GM12878 (cell line): Measurements from ENCODE around the gene LASP1. TPM values are rescaled to one million over a fixed set of nuclear protein-coding genes. Genes with fewer than 3 reads are reported as not detected.

Experiments used
- ATAC-seq: fragments of 200-7000 bp; cut with Tn5 transposase; 3 replicates; pipeline ENCODE4 v1.9.1; 2020; ENCODE audit warnings: mild to moderate bottlenecking, moderate library complexity
- BruUV-seq: library from RNA; stranded (reverse); fragments of 400-500 nt; replicated peaks from 2 replicates; lab custom pipeline; 2021; lab: Mats Ljungman, UMichigan
- CTCF ChIA-PET: fragments of 300-600 bp; sonication (Branson Sonifier 250); formaldehyde crosslinking; extraction: SDS; loops from one replicate; lab custom pipeline; 2021; ENCODE audit warnings: inconsistent platforms; lab: Yijun Ruan, JAX
- POLR2A ChIA-PET: fragments of 350-600 bp; formaldehyde crosslinking; extraction: SDS; loops from one replicate; lab custom pipeline; 2021; ENCODE audit warnings: inconsistent platforms; lab: Charles Lee
- RAD21 ChIA-PET: fragments of 300-600 bp; sonication (Branson Sonifier 250); formaldehyde crosslinking; loops from one replicate; lab custom pipeline; 2023; ENCODE audit warnings: antibody characterized with exemption; ENCODE audit not compliant: unreplicated experiment; lab: Charles Lee
- SMC1A ChIA-PET: fragments of 300-600 bp; sonication (Branson Sonifier 250); formaldehyde crosslinking; loops from one replicate; lab custom pipeline; 2023; ENCODE audit not compliant: unreplicated experiment, uncharacterized antibody; lab: Charles Lee
- DNase-seq: peaks from one replicate; pipeline ENCODE4 v3.0.0-alpha.2; 2011; ENCODE audit warnings: low read depth, low spot score
- FAIRE-seq: peaks from 3 replicates; lab custom pipeline; 2011; peaks lifted over from hg19 to GRCh38; lab: Jason Lieb, UNC
- H2AFZ ChIP-seq: 2 replicates; pipeline ENCODE4 v1.6.0; 2011; ENCODE audit warnings: low read depth, low read length, control low read depth; ENCODE audit not compliant: control insufficient read depth
- H3K27ac ChIP-seq: 2 replicates; pipeline ENCODE4 v1.5.1; 2011; ENCODE audit warnings: control low read depth; ENCODE audit not compliant: control insufficient read depth, insufficient read depth
- H3K27me3 ChIP-seq, 2 experiments: replicated peaks in 1 of 2; 2 replicates each; pipeline versions ENCODE4 v1.6.0 to v1.6.1; 2011; ENCODE audit warnings: low read length in 1 of 2; ENCODE audit not compliant: control insufficient read depth in 2 of 2, insufficient read depth in 2 of 2
- H3K36me3 ChIP-seq, 2 experiments: 2 replicates each; pipeline ENCODE4 v1.5.1; 2011; ENCODE audit warnings: low read length in 1 of 2; ENCODE audit not compliant: control insufficient read depth in 2 of 2, insufficient read depth in 2 of 2
- H3K4me1 ChIP-seq: 2 replicates; pipeline ENCODE4 v1.6.1; 2011; ENCODE audit warnings: mild to moderate bottlenecking, low read length, moderate library complexity, mixed read lengths; ENCODE audit not compliant: control insufficient read depth, insufficient read depth
- H3K4me2 ChIP-seq: 2 replicates; pipeline ENCODE4 v1.6.0; 2011; ENCODE audit warnings: control low read depth; ENCODE audit not compliant: control insufficient read depth, insufficient read depth
- H3K4me3 ChIP-seq: fragments of 200-600 bp; sonication (generic); 2 replicates; pipeline ENCODE4 v1.5.1; 2016
- H3K79me2 ChIP-seq: 2 replicates; pipeline ENCODE4 v1.6.0; 2011; ENCODE audit warnings: low read length; ENCODE audit not compliant: control insufficient read depth, insufficient read depth
- H3K9ac ChIP-seq: 2 replicates; pipeline ENCODE4 v1.8.0; 2011; ENCODE audit warnings: low read length, control low read depth, mixed read lengths; ENCODE audit not compliant: control insufficient read depth, insufficient read depth
- H3K9me3 ChIP-seq: replicated peaks from 3 replicates; pipeline ENCODE4 v1.5.1; 2011; ENCODE audit warnings: mild to moderate bottlenecking, low read length; ENCODE audit not compliant: control insufficient read depth, insufficient read depth
- H4K20me1 ChIP-seq: 2 replicates; pipeline ENCODE4 v1.6.0; 2011; ENCODE audit not compliant: control insufficient read depth, insufficient read depth
- CBFB ChIP-seq: IDR thresholded peaks from 2 replicates; pipeline ENCODE4 v1.6.1; 2016; ENCODE audit warnings: antibody characterized with exemption, low read depth
- CEBPZ ChIP-seq: fragments of 150-350 bp; IDR thresholded peaks from 2 replicates; pipeline ENCODE4 v1.6.1; 2016; ENCODE audit warnings: low read depth, low read length
- CREM ChIP-seq: IDR thresholded peaks from 2 replicates; pipeline ENCODE4 v1.6.1; 2014; ENCODE audit warnings: antibody characterized with exemption, low read depth
- FOXM1 ChIP-seq: IDR thresholded peaks from 2 replicates; pipeline ENCODE4 v1.6.1; 2012; ENCODE audit warnings: low read depth, mild to moderate bottlenecking, inconsistent platforms, low read length, moderate library complexity
- HDAC2 ChIP-seq: fragments of 200-600 bp; sonication (generic); IDR thresholded peaks from 2 replicates; pipeline ENCODE4 v1.6.1; 2017
- NFXL1 ChIP-seq: fragments of 450-650 bp; IDR thresholded peaks from 2 replicates; pipeline ENCODE4 v1.6.1; 2017; ENCODE audit warnings: antibody characterized with exemption, mild to moderate bottlenecking, borderline replicate concordance
- SREBF2 ChIP-seq: IDR thresholded peaks from 2 replicates; pipeline ENCODE4 v1.6.1; 2012; ENCODE audit warnings: mild to moderate bottlenecking, low read length
- SRF ChIP-seq, 2 experiments: IDR thresholded peaks; 2 replicates each; pipeline ENCODE4 v1.6.1; 2011; ENCODE audit warnings: low read depth in 2 of 2, low read length in 2 of 2, mild to moderate bottlenecking in 1 of 2, moderate library complexity in 1 of 2
- STAT3 ChIP-seq: IDR thresholded peaks from 2 replicates; pipeline ENCODE4 v1.6.1; 2011; ENCODE audit warnings: low read depth, low read length, improper control_type of control experiment
- ZBTB40 ChIP-seq: fragments of 450-650 bp; IDR thresholded peaks from 2 replicates; pipeline ENCODE4 v1.6.1; 2016; ENCODE audit warnings: mild to moderate bottlenecking, moderate library complexity, borderline replicate concordance
- ZNF687 ChIP-seq: fragments of 450-650 bp; IDR thresholded peaks from 2 replicates; pipeline ENCODE4 v1.6.1; 2017; ENCODE audit warnings: mild to moderate bottlenecking, moderate library complexity
- WGBS: methylation state at CpG from one replicate; pipeline ENCODE4 v1.1.6; 2016; ENCODE audit warnings: low lambda C conversion rate; ENCODE audit not compliant: insufficient replicate concordance, insufficient coverage; ENCODE audit errors: missing lambda C conversion rate; 5-methylcytosine and 5-hydroxymethylcytosine counted together
- in situ Hi-C: fragments of 300-500 bp; cut with MboI; formaldehyde crosslinking; loops from 9 replicates; pipeline ENCODE4 v1.14.3; 2018; ENCODE audit warnings: mixed read lengths
- intact Hi-C: fragments of 100-400 bp; cut with micrococcal nuclease; formaldehyde crosslinking; loops from one replicate; pipeline ENCODE4 v1.14.2; 2022; ENCODE audit not compliant: unreplicated experiment
- polyA plus RNA-seq, 11 experiments: library from polyadenylated mRNA; depleted of rRNA in 4 of 11; unstranded in 6 of 11; stranded (reverse) in 5 of 11; fragments of >200 nt; fragmentation: Nextera tagmentation in 4 of 11; fragmentation: Illumina TruSeq in 1 of 11; extraction: Ambion mirVana in 4 of 11; extraction: Trizol in 1 of 11; gene quantifications; 1 replicate in 1 of 11; 2 replicates in 10 of 11; pipeline versions ENCODE4 v1.2.1 to v1.2.3, GENCODE V29; 2011 to 2016; ENCODE audit warnings: inconsistent platforms in 2 of 11, missing spikeins in 2 of 11, low read depth in 1 of 11
- total RNA-seq, 4 experiments: library from RNA; depleted of rRNA in 3 of 4; stranded (reverse); fragments of >200 nt in 3 of 4; fragmentation: Illumina TruSeq in 1 of 4; extraction: Trizol in 1 of 4; gene quantifications; 2 replicates each; pipeline versions ENCODE4 v1.2.1 to v1.2.3, GENCODE V29; 2013 to 2021

The LASP1 gene
- total and polyA plus RNA-seq, 10 of the 15 experiments (the other 5 are each of a cell fraction or from before 2014, with no cell fraction given): 21.0 to 114 (median 59.3) TPM

GRCh38 chr17:38892083-38892482 is 22.2 kb downstream of the LASP1 start:
- CTCF ChIA-PET: no interaction called here
- no peaks in the 10 kb centered on the region for H3K27me3 ChIP-seq
- SMC1A ChIA-PET: interaction anchor here (0.7 to 1.2 kb wide), 2 partner anchors 21 to 252 kb away, joined by 3 read pairs; no protein-coding TSS in a partner anchor
- no peak overlapping the region for H3K4me3 ChIP-seq
- no peak overlapping the region for H3K4me2 ChIP-seq
- H3K36me3 ChIP-seq: peaks cover 33 to 40% of the 10 kb centered on the region in 2 experiments
- no peak for DNase-seq
- no peak for FAIRE-seq
- no peaks in the 10 kb centered on the region; the same call in 2 of the 3 replicates for H3K9me3 ChIP-seq
- WGBS: 65% methylated on average over 4 of the region's 4 CpGs
- no peak for ATAC-seq
- BruUV-seq: TSS peak; percentile 32
- H4K20me1 ChIP-seq: no peaks in the 10 kb centered on the region; the same call in 1 of the 2 replicates
- no peak overlapping the region for H2AFZ ChIP-seq
- no peak overlapping the region for H3K27ac ChIP-seq
- POLR2A ChIA-PET: no interaction called here
- in situ Hi-C loops (no loop called here), intact Hi-C loops (no loop called here)
- peaks cover 3% of the 10 kb centered on the region for H3K79me2 ChIP-seq
- RAD21 ChIA-PET: no interaction called here
- H3K9ac ChIP-seq: no peak overlapping the region
- H3K4me1 ChIP-seq: peaks cover under 1% of the 10 kb centered on the region
- TF ChIP-seq STAT3 (no peak), CREM (no peak), HDAC2 (no peak), CBFB (no peak), ZNF687 (no peak), NFXL1 (no peak), SREBF2 (no peak), SRF (IDR thresholded peaks at IDR 0.05; ENCODE audit: low read depth in 2 of 2, low read length in 2 of 2) (no peak), CEBPZ (no peak), ZBTB40 (no peak), FOXM1 (no peak)
